GM19043 (cell line): ENCODE results near the gene NEURL3.
"Not testable (repeated sequence)": the region's sequence is repeated elsewhere in the genome, so short reads cannot be mapped to it uniquely, and the experiment has no call there.

Source experiments
- ATAC-seq: cut with Tn5 transposase; IDR thresholded peaks from one replicate; pipeline ENCODE4 v1.9.1; 2021; ENCODE audit warnings: low read depth; ENCODE audit not compliant: unreplicated experiment

Gene NEURL3, protein sequence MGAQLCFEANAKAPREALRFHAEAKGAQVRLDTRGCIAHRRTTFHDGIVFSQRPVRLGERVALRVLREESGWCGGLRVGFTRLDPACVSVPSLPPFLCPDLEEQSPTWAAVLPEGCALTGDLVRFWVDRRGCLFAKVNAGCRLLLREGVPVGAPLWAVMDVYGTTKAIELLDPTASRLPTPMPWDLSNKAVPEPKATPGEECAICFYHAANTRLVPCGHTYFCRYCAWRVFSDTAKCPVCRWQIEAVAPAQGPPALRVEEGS

DNA sequence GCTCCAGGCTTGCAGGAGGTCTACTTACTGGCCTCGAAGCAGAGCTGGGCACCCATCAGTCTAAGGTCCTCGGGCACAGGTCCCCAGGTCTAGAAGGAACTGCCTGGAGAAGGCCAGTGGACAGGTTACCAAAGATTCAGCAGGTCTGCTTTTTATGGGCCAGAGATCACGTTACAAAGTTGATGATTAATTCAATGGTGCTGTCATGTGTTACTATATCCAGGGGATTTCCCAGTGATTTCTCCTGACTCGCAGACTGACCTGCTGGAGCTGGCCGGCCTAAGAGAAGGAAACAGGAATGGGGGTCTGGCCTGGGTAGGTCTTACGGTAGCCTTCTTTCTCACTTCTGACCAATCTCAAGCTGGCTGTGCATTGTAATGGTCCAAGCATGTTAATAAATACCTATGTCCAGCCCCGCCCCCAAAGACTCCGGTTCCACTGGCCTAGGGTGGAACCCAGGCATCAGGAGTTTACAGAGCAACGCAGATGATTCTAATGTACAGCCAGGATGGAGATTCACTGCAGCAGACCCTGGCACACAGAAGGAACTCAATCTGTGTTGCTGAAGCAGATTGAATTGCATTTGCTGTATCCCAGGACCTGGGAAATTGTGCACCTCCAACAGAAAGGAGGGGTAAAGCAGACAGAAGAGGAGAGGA lies at the start of gene NEURL3:
Gene NEURL3, minus strand, starts transcription at position 127 of the 659 bp plus-strand sequence. Its CDS starts 71 bp downstream, at position 56.
- no peak for ATAC-seq

DNA sequence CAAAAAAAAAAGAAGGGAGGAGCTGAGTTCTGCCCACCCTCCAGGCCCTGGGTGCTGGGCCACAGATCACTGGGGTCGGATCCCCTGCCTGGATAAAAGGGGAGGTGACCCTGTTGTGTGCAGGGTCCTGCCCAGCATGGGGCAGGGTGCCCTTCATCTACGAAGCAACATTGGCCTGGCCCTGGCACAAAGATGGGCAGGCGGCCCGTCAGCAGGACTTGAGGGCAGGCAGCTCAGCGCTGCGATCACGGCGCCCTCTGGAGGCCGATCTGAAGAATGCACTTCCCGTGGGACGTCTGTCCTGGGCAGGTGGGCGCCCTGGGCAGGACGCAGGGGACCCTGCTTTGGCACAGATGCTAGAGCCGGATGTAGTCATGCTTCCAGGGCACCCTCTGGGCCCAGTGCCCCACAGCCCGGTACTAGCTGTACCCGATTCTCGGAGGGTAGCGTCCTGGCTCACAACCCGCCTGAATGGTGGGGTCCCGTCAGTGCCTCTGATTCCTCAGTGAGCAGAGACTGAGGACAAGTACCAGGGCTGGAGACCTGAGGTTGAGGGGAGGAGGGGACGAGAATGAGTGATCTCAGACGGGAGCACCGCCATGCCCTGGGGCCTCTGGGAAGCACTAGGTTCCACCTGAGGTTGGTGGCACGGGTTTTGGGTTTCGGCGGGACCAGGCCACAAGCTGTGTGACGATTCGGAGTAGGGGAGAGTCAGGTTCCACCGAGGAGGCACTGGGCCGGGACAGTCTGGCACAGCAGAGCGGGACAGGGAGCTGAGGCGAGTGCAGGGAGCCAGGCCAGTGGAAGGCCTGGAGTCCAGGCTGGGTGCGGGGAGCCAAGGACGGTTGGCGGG lies 49.4 kb upstream of the NEURL3 start:
- ATAC-seq: peak; percentile 56

DNA sequence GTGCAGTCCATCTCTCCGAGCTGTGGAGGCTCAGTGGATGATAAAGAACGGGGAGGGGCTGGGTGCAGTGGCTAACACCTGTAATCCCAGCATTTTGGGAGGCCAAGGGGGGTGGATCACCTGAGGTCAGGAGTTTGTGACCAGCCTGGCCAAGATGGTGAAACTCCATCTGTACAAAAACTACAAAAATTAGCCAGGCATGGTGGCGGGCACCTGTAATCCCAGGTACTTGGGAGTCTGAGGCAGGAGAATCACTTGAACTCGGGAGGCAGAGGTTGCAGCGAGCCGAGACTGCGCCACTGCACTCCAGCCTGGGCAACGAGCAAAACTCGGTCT lies 48.8 kb upstream of the NEURL3 start:
- not testable (repeated sequence) for ATAC-seq

DNA sequence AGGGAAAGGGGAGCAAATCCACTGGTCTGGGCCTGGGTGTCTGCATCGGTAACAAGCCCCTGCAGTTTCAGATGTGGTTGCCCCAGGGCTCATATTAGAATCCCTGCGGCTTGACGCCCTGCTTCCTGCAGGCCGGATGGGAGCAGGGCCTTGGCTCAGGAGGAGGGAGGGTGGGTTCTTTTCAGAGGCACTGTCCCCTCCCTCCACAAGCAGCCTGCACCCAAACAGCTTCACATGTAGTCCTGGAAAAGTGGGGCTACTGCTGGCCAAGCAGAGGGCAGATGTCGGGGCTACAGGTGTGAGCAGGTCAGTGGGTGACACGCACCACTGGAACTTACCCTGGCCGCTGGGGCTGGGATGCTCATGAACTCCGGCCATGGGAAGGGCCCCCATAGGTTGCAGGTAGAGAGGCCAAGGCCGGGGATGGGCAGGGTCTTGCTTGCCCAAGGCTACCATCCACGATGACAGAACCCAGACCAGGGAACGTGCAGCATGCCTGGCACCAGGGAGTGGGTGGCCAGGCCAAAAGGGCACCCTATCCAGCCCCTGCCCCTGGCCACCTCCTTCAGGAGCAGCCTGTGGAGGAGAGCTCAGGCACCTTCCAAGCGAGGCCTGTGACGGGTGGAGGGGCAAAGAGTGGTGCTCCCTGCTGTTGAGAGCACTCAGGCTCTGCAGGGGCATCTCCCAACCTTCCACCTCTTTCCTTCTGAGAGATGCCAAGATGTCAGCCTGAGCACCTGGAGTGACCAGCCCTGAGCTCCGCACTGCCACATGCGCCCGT lies 48.2 kb upstream of the NEURL3 start:
- ATAC-seq: no peak

DNA sequence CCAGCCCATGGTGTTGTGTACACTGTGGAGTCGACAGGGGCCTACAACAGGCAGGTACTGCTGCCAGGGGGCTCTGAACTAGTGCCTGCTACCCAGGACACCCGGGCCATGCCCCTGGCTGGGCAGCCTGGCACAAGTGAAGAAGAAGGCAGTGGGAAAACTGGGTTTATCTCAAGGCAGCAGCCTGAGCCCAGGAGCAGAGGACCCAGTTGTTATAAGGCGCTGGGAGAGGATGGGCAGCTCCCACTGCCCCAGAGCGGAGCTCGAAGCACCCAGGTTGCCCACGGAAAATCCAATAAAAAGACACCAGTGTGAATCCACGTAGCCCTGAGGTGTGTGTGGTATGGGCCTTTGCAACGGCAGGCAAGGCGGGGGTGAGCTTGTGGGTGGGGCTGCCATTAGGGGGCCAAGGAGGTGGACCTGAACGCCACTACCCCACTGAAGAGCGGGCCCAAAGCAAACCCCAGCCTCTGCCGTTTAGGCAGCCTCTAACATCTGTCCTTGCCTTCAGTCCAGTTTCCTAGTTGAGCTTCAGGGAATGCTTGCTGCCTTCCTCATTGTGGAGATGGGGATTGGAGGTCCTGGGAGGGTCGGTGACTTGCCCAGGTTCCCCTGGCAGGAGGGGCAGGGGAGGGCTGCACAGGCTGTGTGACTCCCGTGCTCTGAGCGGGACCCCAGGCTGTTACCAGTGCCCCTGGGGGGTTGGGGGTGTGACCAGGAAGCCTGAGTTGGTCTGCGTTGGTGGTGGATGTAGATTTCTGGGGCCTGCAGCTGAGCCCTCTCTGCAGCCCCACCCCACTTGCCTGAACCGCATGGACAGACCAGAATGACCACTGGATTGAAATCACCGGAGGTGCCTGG lies 47.4 kb upstream of the NEURL3 start:
- ATAC-seq: no peak

DNA sequence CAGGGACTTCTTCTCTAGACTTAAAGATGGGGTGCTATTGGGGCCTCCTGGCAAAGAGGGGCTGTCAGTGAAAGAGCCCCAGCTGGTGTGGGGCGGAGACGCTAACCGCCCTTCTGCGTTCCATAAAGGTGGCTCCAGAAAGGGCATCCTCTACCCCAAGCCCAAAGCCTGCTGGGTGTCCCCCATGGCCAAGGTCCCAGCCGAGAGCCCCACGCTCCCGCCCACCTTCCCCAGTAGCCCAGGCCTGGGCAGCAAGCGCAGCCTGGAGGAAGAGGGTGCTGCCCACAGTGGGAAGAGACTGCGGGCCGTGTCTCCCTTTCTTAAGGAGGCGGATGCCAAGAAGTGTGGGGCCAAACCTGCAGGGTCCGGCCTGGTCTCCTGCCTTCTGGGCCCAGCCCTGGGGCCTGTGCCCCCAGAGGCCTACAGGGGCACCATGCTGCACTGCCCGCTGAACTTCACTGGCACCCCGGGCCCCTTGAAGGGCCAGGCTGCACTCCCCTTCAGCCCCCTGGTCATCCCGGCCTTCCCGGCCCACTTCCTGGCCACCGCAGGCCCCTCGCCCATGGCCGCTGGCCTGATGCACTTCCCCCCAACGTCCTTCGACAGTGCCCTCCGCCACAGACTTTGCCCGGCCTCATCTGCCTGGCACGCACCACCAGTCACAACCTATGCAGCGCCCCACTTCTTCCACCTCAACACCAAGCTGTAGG lies 46.6 kb upstream of the NEURL3 start:
- ATAC-seq: no peak

DNA sequence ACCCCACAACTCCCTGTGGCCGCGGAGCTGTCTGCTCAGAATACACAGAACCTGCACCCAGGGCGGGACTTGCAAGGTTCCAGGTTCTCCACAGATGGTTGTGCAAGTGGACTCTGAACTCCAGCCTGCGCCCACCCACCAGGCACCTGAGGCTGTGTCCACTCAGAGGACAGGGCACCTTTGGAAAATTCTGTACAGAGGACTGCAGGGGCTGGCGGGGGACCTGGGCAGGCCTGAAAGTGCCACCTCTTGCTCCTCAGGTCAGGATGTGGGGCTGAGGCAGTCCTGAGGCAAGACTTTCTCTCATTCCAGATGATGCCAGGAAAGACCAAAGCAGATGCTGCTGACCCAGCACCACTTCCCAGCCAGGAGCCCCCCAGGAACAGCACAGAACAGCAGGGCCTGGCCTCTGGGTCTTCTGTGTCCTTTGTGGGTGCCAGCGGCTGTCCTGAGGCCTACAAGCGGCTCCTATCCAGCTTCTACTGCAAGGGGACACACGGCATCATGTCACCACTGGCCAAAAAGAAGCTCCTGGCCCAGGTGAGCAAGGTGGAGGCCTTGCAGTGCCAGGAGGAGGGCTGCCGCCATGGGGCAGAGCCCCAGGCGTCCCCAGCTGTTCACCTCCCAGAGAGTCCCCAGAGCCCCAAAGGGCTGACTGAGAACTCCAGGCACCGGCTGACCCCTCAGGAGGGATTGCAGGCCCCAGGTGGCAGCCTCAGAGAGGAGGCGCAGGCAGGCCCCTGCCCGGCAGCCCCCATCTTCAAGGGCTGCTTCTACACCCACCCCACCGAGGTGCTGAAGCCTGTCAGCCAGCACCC lies 45.8 kb upstream of the NEURL3 start:
- no peak for ATAC-seq

DNA sequence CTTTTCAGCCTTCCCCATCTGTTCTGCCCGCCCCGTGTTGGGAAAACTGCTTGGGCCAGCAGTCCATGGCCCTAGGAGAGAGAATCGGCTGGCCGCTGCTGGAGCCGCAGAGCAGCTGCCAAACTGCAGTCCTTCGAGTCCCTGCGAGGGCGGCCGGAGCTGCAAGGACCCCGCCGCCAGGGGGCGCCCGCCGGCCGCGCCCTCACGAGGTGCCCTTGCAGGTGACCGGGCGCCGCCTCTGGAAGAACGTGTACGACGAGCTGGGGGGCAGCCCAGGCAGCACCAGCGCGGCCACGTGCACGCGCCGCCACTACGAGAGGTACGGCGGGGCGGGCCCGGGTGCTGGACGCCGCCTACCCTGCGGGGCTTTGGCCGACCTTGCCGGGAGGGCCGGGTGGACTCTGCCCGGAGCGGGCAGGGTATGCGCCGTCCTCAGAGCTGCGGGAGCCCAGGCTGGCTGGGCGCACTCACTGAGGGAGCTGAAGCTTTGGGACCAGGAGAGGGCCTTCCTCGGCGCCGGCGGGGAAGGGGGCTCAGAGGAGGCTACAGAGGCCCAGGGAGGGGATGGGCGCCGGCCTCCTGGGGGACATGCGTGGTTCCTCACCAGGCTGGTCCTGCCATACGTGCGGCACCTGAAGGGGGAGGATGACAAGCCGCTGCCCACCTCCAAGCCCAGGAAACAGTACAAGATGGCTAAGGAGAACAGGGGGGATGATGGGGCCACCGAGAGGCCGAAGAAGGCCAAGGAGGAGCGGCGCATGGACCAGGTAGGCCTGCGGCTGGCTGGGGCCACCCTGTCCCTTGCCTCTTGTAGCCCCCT lies 45.0 kb upstream of the NEURL3 start:
- no peak for ATAC-seq

DNA sequence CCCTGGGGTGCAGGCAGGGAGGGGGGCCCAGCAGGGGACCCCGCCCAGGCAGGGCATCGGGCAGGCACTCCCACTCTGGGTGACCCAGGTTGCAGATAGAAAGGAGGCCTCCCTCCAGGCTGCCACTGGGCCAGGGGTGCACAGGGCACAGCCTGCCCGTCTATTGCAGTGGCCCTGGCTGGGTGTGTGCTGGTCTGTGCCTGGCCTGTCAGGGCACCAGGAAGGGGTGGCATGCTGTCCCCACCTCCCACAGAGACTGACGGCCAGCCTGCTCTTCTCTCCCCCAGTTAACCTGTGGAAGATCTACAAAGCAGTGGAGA lies 44.3 kb upstream of the NEURL3 start:
- ATAC-seq: no peak

DNA sequence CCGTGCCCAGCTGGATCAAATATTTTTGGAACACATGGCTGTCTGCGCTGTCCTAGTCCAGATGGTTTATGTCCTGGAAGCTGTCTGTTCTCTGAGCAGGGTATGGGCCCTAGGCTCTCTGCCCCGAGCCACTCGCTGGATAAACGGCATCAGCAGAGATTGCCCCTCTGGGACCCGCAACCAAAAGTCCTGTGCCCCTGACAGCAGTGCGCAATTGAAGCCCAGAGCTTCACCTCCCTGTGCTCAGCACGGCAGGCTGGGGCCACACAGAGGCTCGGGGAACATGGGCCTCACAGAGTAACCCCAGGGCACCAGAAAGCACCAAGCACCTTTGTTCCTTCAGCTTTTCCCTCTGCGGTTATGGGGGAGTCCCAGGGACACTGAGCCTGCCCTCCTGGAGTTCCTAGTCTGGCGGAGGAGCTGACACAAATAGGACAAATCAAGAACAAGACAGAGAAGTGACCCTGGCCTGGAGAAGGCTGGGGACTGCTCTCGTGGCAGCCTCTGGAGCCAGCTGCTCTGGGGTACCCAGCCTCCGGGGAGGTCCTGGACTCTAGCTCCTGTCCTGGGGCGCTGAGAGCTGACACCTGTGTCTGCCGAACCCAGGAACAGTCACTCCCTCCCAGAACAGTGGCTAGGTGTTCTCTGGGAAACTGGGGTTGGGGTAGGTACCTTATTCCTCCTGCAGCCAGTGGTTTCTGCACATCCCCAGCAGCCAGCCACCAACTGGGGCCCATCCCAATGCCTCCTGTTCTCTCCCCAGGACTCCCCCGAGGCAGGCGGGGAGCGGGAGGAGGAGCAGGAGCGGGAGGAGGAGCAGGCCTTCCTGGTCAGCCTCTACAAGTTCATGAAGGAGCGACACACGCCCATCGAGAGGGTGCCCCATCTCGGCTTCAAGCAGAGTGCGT lies 43.7 kb upstream of the NEURL3 start:
- ATAC-seq: no peak

DNA sequence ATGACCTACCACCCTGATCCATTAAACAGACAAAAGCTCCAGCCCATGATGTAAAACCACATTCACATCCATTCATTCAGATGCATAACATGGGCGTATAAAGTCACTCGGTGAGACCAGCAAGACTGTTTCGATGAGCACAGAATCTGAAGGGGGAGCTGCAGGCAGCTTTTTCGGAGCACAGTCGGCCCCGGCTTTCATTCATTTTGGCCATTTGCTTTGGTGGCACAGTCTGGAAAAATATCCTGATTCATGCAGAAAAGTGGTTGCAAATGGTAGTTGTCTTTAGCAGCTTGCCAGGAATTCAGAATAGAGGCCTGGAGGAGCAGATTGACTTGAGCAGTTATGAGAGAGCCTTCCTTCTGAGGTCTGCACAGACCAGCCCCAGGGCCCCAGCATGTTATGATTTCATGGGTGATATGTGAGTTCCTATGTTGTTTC lies 42.6 kb upstream of the NEURL3 start:
- no peak for ATAC-seq

DNA sequence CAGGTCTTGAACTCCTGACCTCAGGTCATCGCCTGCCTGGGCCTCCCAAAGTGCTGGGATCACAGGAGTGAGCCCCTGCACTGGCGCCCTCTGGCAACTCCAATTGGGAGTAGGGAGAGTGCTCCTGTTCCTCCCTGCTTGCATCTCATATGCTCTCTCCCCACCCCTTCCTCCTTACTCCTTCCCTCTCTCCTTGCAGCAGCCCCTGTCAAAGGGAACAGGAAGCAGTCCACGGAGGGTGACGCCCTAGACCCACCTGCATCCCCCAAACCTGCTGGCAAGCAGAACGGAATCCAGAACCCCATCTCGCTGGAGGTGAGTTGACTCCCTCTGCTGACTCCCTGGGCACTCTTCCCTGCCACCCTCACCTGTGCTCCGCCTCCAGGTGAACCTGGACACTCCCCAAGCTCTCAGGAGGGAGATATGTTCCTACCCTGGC lies 42.1 kb upstream of the NEURL3 start:
- no peak for ATAC-seq

DNA sequence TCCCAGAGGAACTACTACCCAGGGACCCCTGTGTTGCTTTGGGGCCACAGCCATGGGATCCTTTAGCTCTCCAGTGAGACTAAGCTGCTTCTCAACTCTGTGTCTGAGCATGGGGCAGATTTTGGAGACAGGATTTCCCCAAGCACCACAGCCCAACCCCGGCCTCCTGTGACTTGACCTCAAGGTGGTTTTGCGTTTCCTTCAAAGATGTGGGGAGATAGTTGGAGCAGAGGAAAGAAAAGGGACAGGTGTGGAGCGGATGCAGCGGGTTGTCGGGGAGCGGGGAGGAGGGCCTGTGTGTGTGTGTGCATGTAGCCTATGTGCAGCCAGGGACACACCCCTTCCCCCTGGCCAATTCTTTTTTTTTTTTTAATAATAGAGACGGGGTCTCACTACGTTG lies 41.6 kb upstream of the NEURL3 start:
- no peak for ATAC-seq

DNA sequence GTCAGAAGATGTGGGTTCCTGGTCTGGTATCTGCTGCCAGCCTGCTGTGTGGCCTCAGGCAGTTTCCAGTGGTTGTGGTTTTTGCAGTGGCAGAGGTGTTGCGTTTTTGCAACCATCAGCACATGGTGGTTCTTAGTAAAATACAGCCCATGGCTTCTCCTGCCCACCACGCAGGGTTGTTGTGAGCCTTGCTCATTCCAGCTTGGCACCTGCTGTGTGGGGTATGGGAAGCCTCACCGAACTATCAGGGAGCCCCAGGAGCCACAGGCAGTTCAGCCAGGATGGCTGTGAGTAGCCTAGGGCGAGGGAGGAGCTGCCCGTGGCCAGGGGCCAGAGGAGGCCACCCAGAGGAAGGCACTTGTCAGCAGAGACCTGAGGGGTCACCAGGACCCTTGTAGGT lies 41.2 kb upstream of the NEURL3 start:
- ATAC-seq: no peak

DNA sequence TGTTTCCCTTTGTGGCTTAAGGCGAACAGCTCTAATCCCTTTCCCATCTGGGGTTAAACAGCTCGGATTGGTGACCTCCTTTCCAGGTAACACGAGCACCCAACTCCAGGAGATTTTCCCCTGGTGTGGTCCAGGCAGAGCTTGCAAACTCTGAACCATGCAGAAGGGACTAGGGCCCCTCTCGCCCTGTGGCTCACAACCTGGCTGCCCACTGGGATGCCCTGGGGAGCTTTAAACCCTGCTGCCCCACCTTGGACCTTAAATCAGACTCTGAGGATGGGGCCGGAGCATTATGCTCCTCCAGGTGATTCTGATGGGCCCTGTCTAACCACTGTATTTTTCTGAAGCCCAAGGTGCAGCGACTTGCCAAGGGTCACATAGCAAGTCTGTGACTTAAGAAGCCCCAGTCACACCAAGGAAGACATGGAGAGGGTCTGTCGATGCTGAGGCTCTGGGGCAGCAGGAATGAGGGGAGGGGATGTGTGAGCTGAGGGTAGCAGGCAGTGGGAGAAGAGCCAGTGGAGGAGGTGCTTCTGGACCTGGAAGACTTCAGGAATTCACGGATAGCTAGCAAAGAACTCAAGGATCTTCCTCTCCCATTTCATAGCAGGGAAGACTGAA lies 37.3 kb upstream of the NEURL3 start:
- ATAC-seq: no peak
